Sigmoid colon (tissue), 7 donors: ENCODE results near the gene ODC1. TPM values are rescaled to one million over a fixed set of nuclear protein-coding genes. Genes with fewer than 3 reads are reported as not detected.
"Not testable (repeated sequence)": the region's sequence is repeated elsewhere in the genome, so short reads cannot be mapped to it uniquely, and the experiment has no call there.

Experiments
- DNase-seq: peaks from one replicate; pipeline ENCODE4 v3.0.0-alpha.2; 2019
- H3K27ac ChIP-seq, 4 donors: fragments of 200-600 bp; sonication (generic); one replicate each; pipeline ENCODE4 v1.5.1; 2016 to 2019; ENCODE audit warnings: mild to moderate bottlenecking in 1 of 4
- H3K27me3 ChIP-seq, 3 donors: fragments of 200-600 bp; sonication (generic); one replicate each; pipeline ENCODE4 v1.5.1; 2019; ENCODE audit warnings: mild to moderate bottlenecking in 1 of 3
- H3K36me3 ChIP-seq, 4 donors: fragments of 200-600 bp; sonication (generic); one replicate each; pipeline ENCODE4 v1.5.1; 2016 to 2019
- H3K4me1 ChIP-seq, 4 donors: fragments of 200-600 bp; sonication (generic); one replicate each; pipeline ENCODE4 v1.5.1; 2017 to 2019
- H3K4me3 ChIP-seq, 4 donors: fragments of 200-600 bp; sonication (generic); one replicate each; pipeline ENCODE4 v1.5.1; 2017 to 2019; ENCODE audit warnings: mild to moderate bottlenecking in 2 of 4, moderate library complexity in 1 of 4
- H3K9me3 ChIP-seq, 4 donors: fragments of 200-600 bp in 3 of 4; sonication (generic) in 3 of 4; one replicate each; pipeline versions ENCODE4 v1.5.1 to v1.6.1; 2013 to 2019
- CTCF ChIP-seq, 4 experiments: fragments of 450-650 bp in 3 of 4; fragments of 200-600 bp in 1 of 4; IDR thresholded peaks; one replicate each; pipeline ENCODE4 v1.5.1; 2016 to 2019; ENCODE audit warnings: antibody characterized with exemption in 4 of 4, mild to moderate bottlenecking in 3 of 4, moderate library complexity in 2 of 4
- EP300 ChIP-seq, 4 donors: sonication (generic); formaldehyde crosslinking; IDR thresholded peaks; one replicate each; pipeline ENCODE4 v1.6.1; 2017; ENCODE audit warnings: antibody characterized with exemption in 4 of 4
- POLR2A ChIP-seq, 2 donors: fragments of 450-650 bp; IDR thresholded peaks; one replicate each; pipeline ENCODE4 v1.6.1; 2016; ENCODE audit warnings: antibody characterized with exemption in 2 of 2, mild to moderate bottlenecking in 2 of 2, moderate library complexity in 2 of 2
- POLR2AphosphoS5 ChIP-seq, 4 donors: sonication (generic); formaldehyde crosslinking; IDR thresholded peaks; one replicate each; pipeline ENCODE4 v1.6.1; 2017; ENCODE audit warnings: antibody characterized with exemption in 4 of 4
- WGBS, 2 donors: extraction: QIAGEN DNeasy Blood & Tissue Kit; methylation state at CpG; one replicate each; pipeline ENCODE4 v1.1.7; 2013; 5-methylcytosine and 5-hydroxymethylcytosine counted together
- intact Hi-C: fragments of 100-400 bp; cut with DNase I; formaldehyde crosslinking; loops from one replicate; pipeline ENCODE4 v1.15.1; 2023
- polyA plus RNA-seq, 3 donors: library from polyadenylated mRNA; stranded (reverse); fragments of 200-250 nt; gene quantifications; one replicate each; pipeline ENCODE4 v1.2.3, GENCODE V29; 2013
- total RNA-seq, 4 donors: library from RNA; depleted of rRNA; stranded (reverse); fragments of >200 nt; gene quantifications; one replicate each; pipeline ENCODE4 v1.1.0, GENCODE V29; 2016
- donor health status: healthy with polysubstance abuse.
- donor health status: Bipolar disorder and iron deficiency.
- donor health status: healthy.

The ODC1 gene
- total and polyA plus RNA-seq, 7 donors = 34.8 to 88.2 (median 54.3) TPM

GRCh38 chr2:10465910-10466309, 17.8 kb upstream of the ODC1 start:
- DNase-seq = peak; percentile 20
- H3K27ac ChIP-seq = no peak overlapping the region
- no peak overlapping the region for H3K4me3 ChIP-seq
- H3K27me3 ChIP-seq = no peaks in the 10 kb centered on the region
- no peaks in the 10 kb centered on the region for H3K9me3 ChIP-seq
- no peaks in the 10 kb centered on the region for H3K36me3 ChIP-seq
- TF ChIP-seq POLR2AphosphoS5 (IDR thresholded peaks at IDR 0.05) (no peak), CTCF (IDR thresholded peaks at IDR 0.05) (no peak), POLR2A (IDR thresholded peaks at IDR 0.05) (no peak), EP300 (IDR thresholded peaks at IDR 0.05) (no peak)
- WGBS, 2 donors = 28 to 81% methylated on average over 5 of the region's 5 CpGs
- H3K4me1 ChIP-seq = no peaks in the 10 kb centered on the region
- intact Hi-C loops = no loop called here

GRCh38 chr2:10462178-10463083, 14.3 kb upstream of the ODC1 start:
- TF ChIP-seq EP300 (IDR thresholded peaks at IDR 0.05) = no peak
- TF ChIP-seq CTCF (IDR thresholded peaks at IDR 0.05) = no peak
- peaks cover 0 to 14% (median 7%) of the 10 kb centered on the region in 4 donors for H3K4me1 ChIP-seq
- no peaks in the 10 kb centered on the region for H3K9me3 ChIP-seq
- intact Hi-C loops = no loop called here
- no peak overlapping the region for H3K27ac ChIP-seq
- no peaks in the 10 kb centered on the region for H3K27me3 ChIP-seq
- WGBS, 2 donors = 54 to 70% methylated on average over 15 of the region's 15 CpGs
- DNase-seq = peak; percentile 32
- no peak overlapping the region for H3K4me3 ChIP-seq
- H3K36me3 ChIP-seq = no peaks in the 10 kb centered on the region

GRCh38 chr2:10460366-10460796, 12.3 kb upstream of the ODC1 start:
- Histone ChIP-seq H3K4me1 (peaks cover 0 to 16% (median 7%) of the 10 kb centered on the region in 4 donors), H3K9me3 (no peaks in the 10 kb centered on the region), H3K4me3 (no peak overlapping the region), H3K27ac (no peak overlapping the region), H3K27me3 (no peaks in the 10 kb centered on the region), H3K36me3 (no peaks in the 10 kb centered on the region)
- DNase-seq = peak; percentile 37
- 83 to 91% methylated on average over 17 of the region's 17 CpGs for WGBS, 2 donors
- TF ChIP-seq POLR2AphosphoS5 (IDR thresholded peaks at IDR 0.05) (no peak), POLR2A (IDR thresholded peaks at IDR 0.05) (no peak), CTCF (IDR thresholded peaks at IDR 0.05) (no peak)
- intact Hi-C loops = no loop called here

- no peaks in the 10 kb centered on the region for H3K9me3 ChIP-seq
- no peak for TF ChIP-seq EP300 (IDR thresholded peaks at IDR 0.05)
- no peak for TF ChIP-seq CTCF (IDR thresholded peaks at IDR 0.05)
- peak in 2 of 4 donors; percentile 9 to 32 for TF ChIP-seq POLR2AphosphoS5 (IDR thresholded peaks at IDR 0.05)
- no peak for TF ChIP-seq POLR2A (IDR thresholded peaks at IDR 0.05)
- no peaks in the 10 kb centered on the region for H3K36me3 ChIP-seq
- DNase-seq = no peak
- intact Hi-C loops = no loop called here
- H3K27me3 ChIP-seq = no peaks in the 10 kb centered on the region
- H3K4me1 ChIP-seq = peaks cover 0 to 34% (median 17%) of the 10 kb centered on the region in 4 donors
- WGBS, 2 donors = 17 to 58% methylated on average over 11 of the region's 11 CpGs
- H3K27ac ChIP-seq = peak overlapping the region in 3 of 4 donors; percentile 32 to 59 (median 37)
- H3K4me3 ChIP-seq = no peak overlapping the region
Observed at GRCh38 chr2:10457846-10458598, 9.9 kb upstream of the ODC1 start.

- H3K27me3 ChIP-seq, H3K4me3 ChIP-seq, H3K36me3 ChIP-seq, intact Hi-C loops, DNase-seq, H3K9me3 ChIP-seq: not testable (repeated sequence)
- H3K4me1 ChIP-seq = peaks cover 0 to 38% (median 20%) of the 10 kb centered on the region in 4 donors
- WGBS, 2 donors = 75 to 91% methylated on average over 3 of the region's 3 CpGs
- peak overlapping the region in 1 of 4 donors; percentile 59 for H3K27ac ChIP-seq
Observed at GRCh38 chr2:10457195-10457594, 9.1 kb upstream of the ODC1 start.
